ENCODE results near the gene MAG. TPM values are rescaled to one million over a fixed set of nuclear protein-coding genes. Genes with fewer than 3 reads are reported as not detected.

MAG gene
- total RNA-seq, 1 experiment from 2014 or later = 0.46 TPM

DNA sequence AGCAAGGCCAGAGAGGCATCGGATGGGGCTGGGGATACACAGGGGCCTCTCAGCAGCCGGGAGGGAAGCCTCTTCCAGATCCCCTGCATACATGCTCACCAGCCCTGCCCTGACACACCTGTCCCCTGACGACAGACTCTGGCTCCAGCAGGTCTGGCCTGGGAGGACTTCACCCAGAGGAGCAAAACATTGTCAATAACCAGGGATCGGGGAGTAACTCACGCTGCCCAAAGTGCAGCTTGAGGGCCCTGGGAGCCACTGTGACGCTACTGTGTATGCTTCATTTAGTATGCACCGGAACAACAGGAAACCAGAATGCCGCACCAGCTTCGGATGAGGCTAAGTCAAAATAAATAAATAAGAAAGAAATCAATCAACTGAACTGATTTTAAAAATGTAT, 24.6 kb downstream of the MAG start:
- POLR2A ChIA-PET = no interaction called here
- TF ChIP-seq ESRRA (CRISPR knock-in tag; IDR thresholded peaks at IDR 0.05; ENCODE audit: borderline replicate concordance) (no peak), ZNF423 (CRISPR knock-in tag; IDR thresholded peaks at IDR 0.05) (no peak), ZNF263 (CRISPR knock-in tag; IDR thresholded peaks at IDR 0.05; ENCODE audit: low read depth) (no peak), EMX1 (CRISPR knock-in tag; IDR thresholded peaks at IDR 0.05) (no peak), NR1H2 (CRISPR knock-in tag; IDR thresholded peaks at IDR 0.05) (no peak), NFE2L1 (CRISPR knock-in tag; IDR thresholded peaks at IDR 0.05) (no peak), NR3C1 (CRISPR knock-in tag; conservative IDR thresholded peaks at IDR 0.05; ENCODE audit: low read depth) (no peak), RELA (CRISPR knock-in tag; IDR thresholded peaks at IDR 0.05; ENCODE audit: borderline replicate concordance) (no peak), ZNF671 (CRISPR knock-in tag; IDR thresholded peaks at IDR 0.05) (no peak)
- TF ChIP-seq, protein P1, sequence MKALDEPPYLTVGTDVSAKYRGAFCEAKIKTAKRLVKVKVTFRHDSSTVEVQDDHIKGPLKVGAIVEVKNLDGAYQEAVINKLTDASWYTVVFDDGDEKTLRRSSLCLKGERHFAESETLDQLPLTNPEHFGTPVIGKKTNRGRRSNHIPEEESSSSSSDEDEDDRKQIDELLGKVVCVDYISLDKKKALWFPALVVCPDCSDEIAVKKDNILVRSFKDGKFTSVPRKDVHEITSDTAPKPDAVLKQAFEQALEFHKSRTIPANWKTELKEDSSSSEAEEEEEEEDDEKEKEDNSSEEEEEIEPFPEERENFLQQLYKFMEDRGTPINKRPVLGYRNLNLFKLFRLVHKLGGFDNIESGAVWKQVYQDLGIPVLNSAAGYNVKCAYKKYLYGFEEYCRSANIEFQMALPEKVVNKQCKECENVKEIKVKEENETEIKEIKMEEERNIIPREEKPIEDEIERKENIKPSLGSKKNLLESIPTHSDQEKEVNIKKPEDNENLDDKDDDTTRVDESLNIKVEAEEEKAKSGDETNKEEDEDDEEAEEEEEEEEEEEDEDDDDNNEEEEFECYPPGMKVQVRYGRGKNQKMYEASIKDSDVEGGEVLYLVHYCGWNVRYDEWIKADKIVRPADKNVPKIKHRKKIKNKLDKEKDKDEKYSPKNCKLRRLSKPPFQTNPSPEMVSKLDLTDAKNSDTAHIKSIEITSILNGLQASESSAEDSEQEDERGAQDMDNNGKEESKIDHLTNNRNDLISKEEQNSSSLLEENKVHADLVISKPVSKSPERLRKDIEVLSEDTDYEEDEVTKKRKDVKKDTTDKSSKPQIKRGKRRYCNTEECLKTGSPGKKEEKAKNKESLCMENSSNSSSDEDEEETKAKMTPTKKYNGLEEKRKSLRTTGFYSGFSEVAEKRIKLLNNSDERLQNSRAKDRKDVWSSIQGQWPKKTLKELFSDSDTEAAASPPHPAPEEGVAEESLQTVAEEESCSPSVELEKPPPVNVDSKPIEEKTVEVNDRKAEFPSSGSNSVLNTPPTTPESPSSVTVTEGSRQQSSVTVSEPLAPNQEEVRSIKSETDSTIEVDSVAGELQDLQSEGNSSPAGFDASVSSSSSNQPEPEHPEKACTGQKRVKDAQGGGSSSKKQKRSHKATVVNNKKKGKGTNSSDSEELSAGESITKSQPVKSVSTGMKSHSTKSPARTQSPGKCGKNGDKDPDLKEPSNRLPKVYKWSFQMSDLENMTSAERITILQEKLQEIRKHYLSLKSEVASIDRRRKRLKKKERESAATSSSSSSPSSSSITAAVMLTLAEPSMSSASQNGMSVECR (CRISPR knock-in tag; IDR thresholded peaks at IDR 0.05; ENCODE audit: borderline replicate concordance) = no peak
- TF ChIP-seq, protein P2, sequence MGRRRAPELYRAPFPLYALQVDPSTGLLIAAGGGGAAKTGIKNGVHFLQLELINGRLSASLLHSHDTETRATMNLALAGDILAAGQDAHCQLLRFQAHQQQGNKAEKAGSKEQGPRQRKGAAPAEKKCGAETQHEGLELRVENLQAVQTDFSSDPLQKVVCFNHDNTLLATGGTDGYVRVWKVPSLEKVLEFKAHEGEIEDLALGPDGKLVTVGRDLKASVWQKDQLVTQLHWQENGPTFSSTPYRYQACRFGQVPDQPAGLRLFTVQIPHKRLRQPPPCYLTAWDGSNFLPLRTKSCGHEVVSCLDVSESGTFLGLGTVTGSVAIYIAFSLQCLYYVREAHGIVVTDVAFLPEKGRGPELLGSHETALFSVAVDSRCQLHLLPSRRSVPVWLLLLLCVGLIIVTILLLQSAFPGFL (CRISPR knock-in tag; IDR thresholded peaks at IDR 0.05; ENCODE audit: borderline replicate concordance) = no peak
- TF ChIP-seq, protein P3, sequence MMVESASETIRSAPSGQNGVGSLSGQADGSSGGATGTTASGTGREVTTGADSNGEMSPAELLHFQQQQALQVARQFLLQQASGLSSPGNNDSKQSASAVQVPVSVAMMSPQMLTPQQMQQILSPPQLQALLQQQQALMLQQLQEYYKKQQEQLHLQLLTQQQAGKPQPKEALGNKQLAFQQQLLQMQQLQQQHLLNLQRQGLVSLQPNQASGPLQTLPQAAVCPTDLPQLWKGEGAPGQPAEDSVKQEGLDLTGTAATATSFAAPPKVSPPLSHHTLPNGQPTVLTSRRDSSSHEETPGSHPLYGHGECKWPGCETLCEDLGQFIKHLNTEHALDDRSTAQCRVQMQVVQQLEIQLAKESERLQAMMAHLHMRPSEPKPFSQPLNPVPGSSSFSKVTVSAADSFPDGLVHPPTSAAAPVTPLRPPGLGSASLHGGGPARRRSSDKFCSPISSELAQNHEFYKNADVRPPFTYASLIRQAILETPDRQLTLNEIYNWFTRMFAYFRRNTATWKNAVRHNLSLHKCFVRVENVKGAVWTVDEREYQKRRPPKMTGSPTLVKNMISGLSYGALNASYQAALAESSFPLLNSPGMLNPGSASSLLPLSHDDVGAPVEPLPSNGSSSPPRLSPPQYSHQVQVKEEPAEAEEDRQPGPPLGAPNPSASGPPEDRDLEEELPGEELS (CRISPR knock-in tag; IDR thresholded peaks at IDR 0.05) = no peak
- TF ChIP-seq, protein P4, sequence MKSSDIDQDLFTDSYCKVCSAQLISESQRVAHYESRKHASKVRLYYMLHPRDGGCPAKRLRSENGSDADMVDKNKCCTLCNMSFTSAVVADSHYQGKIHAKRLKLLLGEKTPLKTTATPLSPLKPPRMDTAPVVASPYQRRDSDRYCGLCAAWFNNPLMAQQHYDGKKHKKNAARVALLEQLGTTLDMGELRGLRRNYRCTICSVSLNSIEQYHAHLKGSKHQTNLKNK (CRISPR knock-in tag; IDR thresholded peaks at IDR 0.05) = no peak
- TF ChIP-seq, protein P5, sequence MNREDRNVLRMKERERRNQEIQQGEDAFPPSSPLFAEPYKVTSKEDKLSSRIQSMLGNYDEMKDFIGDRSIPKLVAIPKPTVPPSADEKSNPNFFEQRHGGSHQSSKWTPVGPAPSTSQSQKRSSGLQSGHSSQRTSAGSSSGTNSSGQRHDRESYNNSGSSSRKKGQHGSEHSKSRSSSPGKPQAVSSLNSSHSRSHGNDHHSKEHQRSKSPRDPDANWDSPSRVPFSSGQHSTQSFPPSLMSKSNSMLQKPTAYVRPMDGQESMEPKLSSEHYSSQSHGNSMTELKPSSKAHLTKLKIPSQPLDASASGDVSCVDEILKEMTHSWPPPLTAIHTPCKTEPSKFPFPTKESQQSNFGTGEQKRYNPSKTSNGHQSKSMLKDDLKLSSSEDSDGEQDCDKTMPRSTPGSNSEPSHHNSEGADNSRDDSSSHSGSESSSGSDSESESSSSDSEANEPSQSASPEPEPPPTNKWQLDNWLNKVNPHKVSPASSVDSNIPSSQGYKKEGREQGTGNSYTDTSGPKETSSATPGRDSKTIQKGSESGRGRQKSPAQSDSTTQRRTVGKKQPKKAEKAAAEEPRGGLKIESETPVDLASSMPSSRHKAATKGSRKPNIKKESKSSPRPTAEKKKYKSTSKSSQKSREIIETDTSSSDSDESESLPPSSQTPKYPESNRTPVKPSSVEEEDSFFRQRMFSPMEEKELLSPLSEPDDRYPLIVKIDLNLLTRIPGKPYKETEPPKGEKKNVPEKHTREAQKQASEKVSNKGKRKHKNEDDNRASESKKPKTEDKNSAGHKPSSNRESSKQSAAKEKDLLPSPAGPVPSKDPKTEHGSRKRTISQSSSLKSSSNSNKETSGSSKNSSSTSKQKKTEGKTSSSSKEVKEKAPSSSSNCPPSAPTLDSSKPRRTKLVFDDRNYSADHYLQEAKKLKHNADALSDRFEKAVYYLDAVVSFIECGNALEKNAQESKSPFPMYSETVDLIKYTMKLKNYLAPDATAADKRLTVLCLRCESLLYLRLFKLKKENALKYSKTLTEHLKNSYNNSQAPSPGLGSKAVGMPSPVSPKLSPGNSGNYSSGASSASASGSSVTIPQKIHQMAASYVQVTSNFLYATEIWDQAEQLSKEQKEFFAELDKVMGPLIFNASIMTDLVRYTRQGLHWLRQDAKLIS (CRISPR knock-in tag; IDR thresholded peaks at IDR 0.05; ENCODE audit: borderline replicate concordance) = no peak
- TF ChIP-seq, protein P6, sequence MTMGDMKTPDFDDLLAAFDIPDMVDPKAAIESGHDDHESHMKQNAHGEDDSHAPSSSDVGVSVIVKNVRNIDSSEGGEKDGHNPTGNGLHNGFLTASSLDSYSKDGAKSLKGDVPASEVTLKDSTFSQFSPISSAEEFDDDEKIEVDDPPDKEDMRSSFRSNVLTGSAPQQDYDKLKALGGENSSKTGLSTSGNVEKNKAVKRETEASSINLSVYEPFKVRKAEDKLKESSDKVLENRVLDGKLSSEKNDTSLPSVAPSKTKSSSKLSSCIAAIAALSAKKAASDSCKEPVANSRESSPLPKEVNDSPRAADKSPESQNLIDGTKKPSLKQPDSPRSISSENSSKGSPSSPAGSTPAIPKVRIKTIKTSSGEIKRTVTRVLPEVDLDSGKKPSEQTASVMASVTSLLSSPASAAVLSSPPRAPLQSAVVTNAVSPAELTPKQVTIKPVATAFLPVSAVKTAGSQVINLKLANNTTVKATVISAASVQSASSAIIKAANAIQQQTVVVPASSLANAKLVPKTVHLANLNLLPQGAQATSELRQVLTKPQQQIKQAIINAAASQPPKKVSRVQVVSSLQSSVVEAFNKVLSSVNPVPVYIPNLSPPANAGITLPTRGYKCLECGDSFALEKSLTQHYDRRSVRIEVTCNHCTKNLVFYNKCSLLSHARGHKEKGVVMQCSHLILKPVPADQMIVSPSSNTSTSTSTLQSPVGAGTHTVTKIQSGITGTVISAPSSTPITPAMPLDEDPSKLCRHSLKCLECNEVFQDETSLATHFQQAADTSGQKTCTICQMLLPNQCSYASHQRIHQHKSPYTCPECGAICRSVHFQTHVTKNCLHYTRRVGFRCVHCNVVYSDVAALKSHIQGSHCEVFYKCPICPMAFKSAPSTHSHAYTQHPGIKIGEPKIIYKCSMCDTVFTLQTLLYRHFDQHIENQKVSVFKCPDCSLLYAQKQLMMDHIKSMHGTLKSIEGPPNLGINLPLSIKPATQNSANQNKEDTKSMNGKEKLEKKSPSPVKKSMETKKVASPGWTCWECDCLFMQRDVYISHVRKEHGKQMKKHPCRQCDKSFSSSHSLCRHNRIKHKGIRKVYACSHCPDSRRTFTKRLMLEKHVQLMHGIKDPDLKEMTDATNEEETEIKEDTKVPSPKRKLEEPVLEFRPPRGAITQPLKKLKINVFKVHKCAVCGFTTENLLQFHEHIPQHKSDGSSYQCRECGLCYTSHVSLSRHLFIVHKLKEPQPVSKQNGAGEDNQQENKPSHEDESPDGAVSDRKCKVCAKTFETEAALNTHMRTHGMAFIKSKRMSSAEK (CRISPR knock-in tag; IDR thresholded peaks at IDR 0.05; ENCODE audit: borderline replicate concordance) = no peak
- TF ChIP-seq, protein P7, sequence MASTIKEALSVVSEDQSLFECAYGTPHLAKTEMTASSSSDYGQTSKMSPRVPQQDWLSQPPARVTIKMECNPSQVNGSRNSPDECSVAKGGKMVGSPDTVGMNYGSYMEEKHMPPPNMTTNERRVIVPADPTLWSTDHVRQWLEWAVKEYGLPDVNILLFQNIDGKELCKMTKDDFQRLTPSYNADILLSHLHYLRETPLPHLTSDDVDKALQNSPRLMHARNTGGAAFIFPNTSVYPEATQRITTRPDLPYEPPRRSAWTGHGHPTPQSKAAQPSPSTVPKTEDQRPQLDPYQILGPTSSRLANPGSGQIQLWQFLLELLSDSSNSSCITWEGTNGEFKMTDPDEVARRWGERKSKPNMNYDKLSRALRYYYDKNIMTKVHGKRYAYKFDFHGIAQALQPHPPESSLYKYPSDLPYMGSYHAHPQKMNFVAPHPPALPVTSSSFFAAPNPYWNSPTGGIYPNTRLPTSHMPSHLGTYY (CRISPR knock-in tag; IDR thresholded peaks at IDR 0.05) = no peak
- TF ChIP-seq, protein P8, sequence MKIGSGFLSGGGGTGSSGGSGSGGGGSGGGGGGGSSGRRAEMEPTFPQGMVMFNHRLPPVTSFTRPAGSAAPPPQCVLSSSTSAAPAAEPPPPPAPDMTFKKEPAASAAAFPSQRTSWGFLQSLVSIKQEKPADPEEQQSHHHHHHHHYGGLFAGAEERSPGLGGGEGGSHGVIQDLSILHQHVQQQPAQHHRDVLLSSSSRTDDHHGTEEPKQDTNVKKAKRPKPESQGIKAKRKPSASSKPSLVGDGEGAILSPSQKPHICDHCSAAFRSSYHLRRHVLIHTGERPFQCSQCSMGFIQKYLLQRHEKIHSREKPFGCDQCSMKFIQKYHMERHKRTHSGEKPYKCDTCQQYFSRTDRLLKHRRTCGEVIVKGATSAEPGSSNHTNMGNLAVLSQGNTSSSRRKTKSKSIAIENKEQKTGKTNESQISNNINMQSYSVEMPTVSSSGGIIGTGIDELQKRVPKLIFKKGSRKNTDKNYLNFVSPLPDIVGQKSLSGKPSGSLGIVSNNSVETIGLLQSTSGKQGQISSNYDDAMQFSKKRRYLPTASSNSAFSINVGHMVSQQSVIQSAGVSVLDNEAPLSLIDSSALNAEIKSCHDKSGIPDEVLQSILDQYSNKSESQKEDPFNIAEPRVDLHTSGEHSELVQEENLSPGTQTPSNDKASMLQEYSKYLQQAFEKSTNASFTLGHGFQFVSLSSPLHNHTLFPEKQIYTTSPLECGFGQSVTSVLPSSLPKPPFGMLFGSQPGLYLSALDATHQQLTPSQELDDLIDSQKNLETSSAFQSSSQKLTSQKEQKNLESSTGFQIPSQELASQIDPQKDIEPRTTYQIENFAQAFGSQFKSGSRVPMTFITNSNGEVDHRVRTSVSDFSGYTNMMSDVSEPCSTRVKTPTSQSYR (CRISPR knock-in tag; IDR thresholded peaks at IDR 0.05) = no peak

More for the DNA sequence above, 24.6 kb downstream of the MAG start:
- no peak overlapping the region for H3K27ac Mint-ChIP-seq
- CTCF ChIA-PET = no interaction called here
- H3K9me3 Mint-ChIP-seq = peaks cover 2% of the 10 kb centered on the region; the same call in 1 of the 2 replicates
- H3K4me3 Mint-ChIP-seq = no peak overlapping the region
- no peak for DNase-seq (ENCODE audit: low spot score)
- H3K36me3 Mint-ChIP-seq = no peaks in the 10 kb centered on the region
- no peaks in the 10 kb centered on the region for H3K4me1 Mint-ChIP-seq
- peaks cover 1% of the 10 kb centered on the region for H3K27me3 Mint-ChIP-seq (ENCODE audit: low read depth)
- no peak for ATAC-seq
